ENCODE results near the gene SLC49A3. TPM values are rescaled to one million over a fixed set of nuclear protein-coding genes. Genes with fewer than 3 reads are reported as not detected.

SLC49A3 gene
- polyA plus RNA-seq, 1 donor (not counting 4 experiments of a cell fraction or from before 2014, with no cell fraction given), result 0.04 TPM

- peaks cover 12% of the 10 kb centered on the region for H3K27me3 ChIP-seq (ENCODE audit: control insufficient read depth, extremely low read depth, insufficient read depth, low read length)
- peaks cover 4% of the 10 kb centered on the region for H4K20me1 ChIP-seq (ENCODE audit: control insufficient read depth, extremely low read depth, insufficient read depth, low read length)
- no peak overlapping the region for H3K9ac ChIP-seq (ENCODE audit: control insufficient read depth, extremely low read depth, insufficient read depth, low read length)
- peaks cover 9% of the 10 kb centered on the region for H3K79me2 ChIP-seq (ENCODE audit: control insufficient read depth, insufficient read depth, low read length)
- FAIRE-seq (no peak), DNase-seq (ENCODE audit: low read depth, low spot score) (no peak)
- no peaks in the 10 kb centered on the region for H3K36me3 ChIP-seq (ENCODE audit: control insufficient read depth in 2 of 2, extremely low read depth in 1 of 2, insufficient read depth in 2 of 2, low read length in 2 of 2)
- peaks cover 23% of the 10 kb centered on the region for H3K4me1 ChIP-seq (ENCODE audit: control insufficient read depth, extremely low read depth, insufficient read depth, low read length)
- no peak overlapping the region for H3K4me2 ChIP-seq (ENCODE audit: control insufficient read depth, extremely low read depth, insufficient read depth, low read depth, low read length)
- H3K9me3 ChIP-seq (ENCODE audit: control insufficient read depth, low read depth, low read length), result no peaks in the 10 kb centered on the region
- H3K9me1 ChIP-seq (ENCODE audit: control insufficient read depth, extremely low read depth, insufficient read depth, low read length), result no peaks in the 10 kb centered on the region
- TF ChIP-seq CTCF (optimal IDR thresholded peaks at IDR 0.05 in 1 of 3, IDR thresholded peaks at IDR 0.05 in 1 of 3, conservative IDR thresholded peaks at IDR 0.05 in 1 of 3; ENCODE audit: extremely low read depth in 1 of 3, insufficient read depth in 2 of 3, low read length in 3 of 3) (no peak), EZH2 (IDR thresholded peaks at IDR 0.05; ENCODE audit: low read length) (no peak)
- no peak overlapping the region for H3K27ac ChIP-seq (ENCODE audit: control insufficient read depth, insufficient read depth, low read length)
- dilution Hi-C loops (cut with MboI; ENCODE audit: extremely low pct_ligation_motif_present, low sequenced_read_pairs), result no loop called here
- H3K4me3 ChIP-seq (ENCODE audit: control insufficient read depth in 2 of 3, extremely low read depth in 1 of 3, insufficient read depth in 2 of 3, low read depth in 1 of 3, low read length in 3 of 3), result no peak overlapping the region
- H2AFZ ChIP-seq (ENCODE audit: control insufficient read depth, low read length), result no peak overlapping the region
These were observed 9.3 kb downstream of the SLC49A3 start for GRCh38 chr4:679629-680028.

GRCh38 chr4:679104-679481, 9.9 kb downstream of the SLC49A3 start:
- Histone ChIP-seq H3K4me3 (ENCODE audit: control insufficient read depth in 2 of 3, extremely low read depth in 1 of 3, insufficient read depth in 2 of 3, low read depth in 1 of 3, low read length in 3 of 3) (no peak overlapping the region), H3K9ac (ENCODE audit: control insufficient read depth, extremely low read depth, insufficient read depth, low read length) (no peak overlapping the region), H3K36me3 (ENCODE audit: control insufficient read depth in 2 of 2, extremely low read depth in 1 of 2, insufficient read depth in 2 of 2, low read length in 2 of 2) (no peaks in the 10 kb centered on the region), H3K9me1 (ENCODE audit: control insufficient read depth, extremely low read depth, insufficient read depth, low read length) (no peaks in the 10 kb centered on the region), H3K9me3 (ENCODE audit: control insufficient read depth, low read depth, low read length) (no peaks in the 10 kb centered on the region), H3K4me2 (ENCODE audit: control insufficient read depth, extremely low read depth, insufficient read depth, low read depth, low read length) (no peak overlapping the region), H2AFZ (ENCODE audit: control insufficient read depth, low read length) (no peak overlapping the region), H3K4me1 (ENCODE audit: control insufficient read depth, extremely low read depth, insufficient read depth, low read length) (peaks cover 23% of the 10 kb centered on the region), H4K20me1 (ENCODE audit: control insufficient read depth, extremely low read depth, insufficient read depth, low read length) (peaks cover 4% of the 10 kb centered on the region), H3K27ac (ENCODE audit: control insufficient read depth, insufficient read depth, low read length) (no peak overlapping the region), H3K27me3 (ENCODE audit: control insufficient read depth, extremely low read depth, insufficient read depth, low read length) (peaks cover 12% of the 10 kb centered on the region), H3K79me2 (ENCODE audit: control insufficient read depth, insufficient read depth, low read length) (peaks cover 11% of the 10 kb centered on the region)
- FAIRE-seq (no peak), DNase-seq (ENCODE audit: low read depth, low spot score) (no peak)
- dilution Hi-C loops (cut with MboI; ENCODE audit: extremely low pct_ligation_motif_present, low sequenced_read_pairs), result no loop called here
- TF ChIP-seq EZH2 (IDR thresholded peaks at IDR 0.05; ENCODE audit: low read length), result no peak
- TF ChIP-seq CTCF (optimal IDR thresholded peaks at IDR 0.05 in 1 of 3, IDR thresholded peaks at IDR 0.05 in 1 of 3, conservative IDR thresholded peaks at IDR 0.05 in 1 of 3; ENCODE audit: extremely low read depth in 1 of 3, insufficient read depth in 2 of 3, low read length in 3 of 3), result no peak
